GM19193 (cell line): ENCODE measurements around the gene APCDD1.

ENCODE experiments used
- POLR2A ChIP-seq: IDR thresholded peaks from 4 replicates; pipeline ENCODE4 v1.6.1; 2011; ENCODE audit not compliant: insufficient read depth, insufficient read length; ENCODE audit errors: extremely low read depth

The APCDD1 gene

DNA sequence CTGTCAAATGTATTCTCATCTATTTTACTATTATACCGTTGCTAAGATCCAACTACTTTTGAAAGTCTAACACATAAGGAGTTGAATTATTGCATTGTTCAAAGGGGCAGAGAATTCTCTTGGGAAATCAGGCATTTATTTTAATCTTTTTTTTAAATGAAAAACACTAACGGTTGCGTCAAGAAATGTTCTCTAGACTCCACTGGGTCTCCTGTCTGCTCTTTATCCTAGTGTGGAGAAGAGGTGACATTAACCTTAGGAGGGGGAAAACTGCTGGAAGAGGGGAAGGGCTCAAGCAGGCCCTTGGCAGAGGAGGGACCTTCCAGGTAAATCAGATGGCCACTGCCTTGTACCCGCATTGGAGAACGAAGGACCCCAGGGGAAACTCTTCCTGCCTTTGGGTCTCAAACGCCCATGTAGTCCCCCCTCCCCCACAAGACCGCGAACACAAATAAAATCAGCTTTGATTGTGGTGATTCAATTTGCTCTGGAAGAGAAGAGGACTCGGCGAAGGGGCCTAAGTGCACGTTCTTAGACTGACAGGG is 1.1 kb upstream of the APCDD1 start:
- TF ChIP-seq POLR2A: no peak

DNA sequence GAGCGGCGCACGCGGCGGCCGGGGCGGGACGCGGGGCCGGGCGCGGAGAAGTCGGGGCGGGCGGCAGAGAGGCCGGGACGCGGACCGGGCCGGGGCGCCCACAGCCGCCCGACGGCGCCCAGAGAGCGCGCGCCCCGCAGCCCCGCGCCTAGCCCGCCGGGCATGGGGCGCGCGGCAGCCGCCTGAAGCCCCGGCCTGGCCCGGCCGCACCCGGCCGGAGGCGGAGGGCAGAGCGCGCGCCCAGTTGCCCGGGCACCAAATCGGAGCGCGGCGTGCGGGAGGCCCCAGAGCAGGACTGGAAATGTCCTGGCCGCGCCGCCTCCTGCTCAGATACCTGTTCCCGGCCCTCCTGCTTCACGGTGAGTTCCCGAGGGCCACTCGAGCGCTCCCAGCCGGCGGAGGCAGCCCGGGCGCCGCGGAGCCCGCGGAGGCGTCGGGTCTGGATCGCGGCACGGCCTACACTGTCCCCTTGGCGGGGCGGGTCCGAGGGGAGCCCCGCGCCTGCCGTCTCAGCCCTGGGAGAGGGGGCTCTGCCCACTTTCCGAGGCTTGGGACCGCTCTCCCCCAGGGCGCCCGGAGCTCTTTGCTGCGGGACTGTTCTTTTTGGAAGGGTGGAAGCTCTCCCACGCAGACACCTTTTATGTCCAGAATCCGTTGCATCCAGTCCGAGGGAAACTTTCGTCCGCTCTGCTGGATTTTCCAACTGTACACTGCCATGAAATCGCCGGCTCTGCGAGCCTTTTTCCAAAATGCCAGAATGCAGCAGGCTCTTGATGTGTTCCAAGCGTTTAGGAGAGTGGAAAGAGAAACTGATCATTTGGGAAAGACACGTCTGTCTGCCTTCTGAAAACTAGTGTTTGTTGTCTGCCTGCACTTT is 484 bp downstream of the APCDD1 start:
- TF ChIP-seq POLR2A: no peak

GRCh38 chr18:10455726-10456453 is 1.5 kb downstream of the APCDD1 start:
- no peak for TF ChIP-seq POLR2A

DNA sequence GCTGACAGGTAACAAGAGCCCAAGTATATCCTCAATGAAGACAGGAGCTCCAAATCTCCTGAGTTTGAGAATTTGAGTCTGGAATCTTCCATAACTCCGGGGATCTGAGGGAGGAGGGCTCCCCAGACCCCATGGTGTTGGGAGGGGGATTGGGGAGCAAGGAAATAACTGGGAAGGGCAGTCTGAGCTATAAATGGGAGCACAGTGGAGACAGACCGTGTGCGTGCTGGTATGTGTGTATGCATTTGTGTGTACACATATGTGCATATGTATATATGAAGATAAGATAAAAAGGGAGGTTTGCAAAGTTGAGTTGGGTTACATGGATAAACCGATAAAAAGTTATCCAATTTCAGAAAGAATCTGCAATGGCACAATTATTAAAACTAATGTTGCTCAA is 2.3 kb downstream of the APCDD1 start:
- TF ChIP-seq POLR2A: no peak

GRCh38 chr18:10457128-10457527 is 2.7 kb downstream of the APCDD1 start:
- TF ChIP-seq POLR2A: no peak

DNA sequence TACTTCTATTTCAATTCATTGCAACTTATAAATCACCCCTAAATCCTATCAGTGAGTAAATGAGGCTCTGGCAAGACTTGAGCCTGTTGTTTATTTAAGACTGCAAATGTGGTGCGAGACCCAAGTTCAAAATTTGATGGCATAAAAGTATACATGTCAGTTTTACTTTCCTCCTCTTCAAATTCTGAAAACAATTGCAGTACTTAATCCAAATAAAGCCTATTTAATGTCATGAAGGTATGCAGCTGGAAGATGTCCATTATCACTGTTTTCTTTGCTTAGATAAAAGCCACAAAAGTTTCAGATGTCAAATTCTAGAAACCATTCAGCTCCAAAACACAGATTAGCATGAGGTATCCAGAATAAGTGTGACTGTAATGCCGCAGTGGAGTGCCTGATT is 3.3 kb downstream of the APCDD1 start:
- no peak for TF ChIP-seq POLR2A

- TF ChIP-seq POLR2A: no peak
Observed at GRCh38 chr18:10458691-10459090, 4.3 kb downstream of the APCDD1 start.

DNA sequence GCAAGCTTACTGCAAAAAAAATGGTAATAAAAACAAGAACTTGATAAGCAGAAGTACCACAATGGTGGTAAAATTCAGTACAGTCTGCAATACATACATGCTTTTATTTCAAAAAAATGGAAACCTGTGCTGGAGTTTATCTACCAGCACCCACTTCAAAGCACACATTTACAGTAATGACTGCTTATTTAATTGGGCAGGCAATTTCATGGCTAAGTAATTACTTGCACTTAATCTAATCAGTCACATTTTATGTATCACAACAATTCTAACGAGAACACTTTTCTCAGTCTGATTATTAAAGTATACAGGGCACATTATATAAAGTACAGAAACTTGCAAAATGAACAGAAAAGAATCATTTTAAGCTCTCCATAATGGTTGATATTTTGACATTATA is 5.2 kb downstream of the APCDD1 start:
- no peak for TF ChIP-seq POLR2A

- no peak for TF ChIP-seq POLR2A
Observed at GRCh38 chr18:10460414-10461018, 6.1 kb downstream of the APCDD1 start.

- no peak for TF ChIP-seq POLR2A
Observed at GRCh38 chr18:10461989-10462388, 7.6 kb downstream of the APCDD1 start.

DNA sequence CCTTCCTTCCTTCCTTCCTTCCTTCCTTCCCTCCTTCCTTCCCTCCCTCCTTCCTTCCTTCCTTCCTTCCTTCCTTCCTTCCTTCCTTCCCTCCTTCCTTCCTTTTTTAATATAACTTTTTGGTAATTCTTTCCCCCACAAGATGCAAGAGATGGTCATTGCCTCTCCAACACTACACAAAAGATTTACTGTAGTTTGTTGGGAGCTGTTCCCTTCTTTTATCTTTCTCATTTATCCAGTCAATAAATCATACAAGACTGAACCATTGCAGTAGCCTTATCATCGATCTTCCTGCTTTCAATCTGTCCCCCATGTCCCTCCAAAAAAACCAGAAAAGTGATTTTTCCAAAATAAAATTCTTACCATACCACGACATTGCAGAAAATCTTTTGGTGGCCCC is 8.2 kb downstream of the APCDD1 start:
- TF ChIP-seq POLR2A: no peak

GRCh38 chr18:10463096-10463495 is 8.7 kb downstream of the APCDD1 start:
- no peak for TF ChIP-seq POLR2A

GRCh38 chr18:10463741-10464140 is 9.3 kb downstream of the APCDD1 start:
- no peak for TF ChIP-seq POLR2A

DNA sequence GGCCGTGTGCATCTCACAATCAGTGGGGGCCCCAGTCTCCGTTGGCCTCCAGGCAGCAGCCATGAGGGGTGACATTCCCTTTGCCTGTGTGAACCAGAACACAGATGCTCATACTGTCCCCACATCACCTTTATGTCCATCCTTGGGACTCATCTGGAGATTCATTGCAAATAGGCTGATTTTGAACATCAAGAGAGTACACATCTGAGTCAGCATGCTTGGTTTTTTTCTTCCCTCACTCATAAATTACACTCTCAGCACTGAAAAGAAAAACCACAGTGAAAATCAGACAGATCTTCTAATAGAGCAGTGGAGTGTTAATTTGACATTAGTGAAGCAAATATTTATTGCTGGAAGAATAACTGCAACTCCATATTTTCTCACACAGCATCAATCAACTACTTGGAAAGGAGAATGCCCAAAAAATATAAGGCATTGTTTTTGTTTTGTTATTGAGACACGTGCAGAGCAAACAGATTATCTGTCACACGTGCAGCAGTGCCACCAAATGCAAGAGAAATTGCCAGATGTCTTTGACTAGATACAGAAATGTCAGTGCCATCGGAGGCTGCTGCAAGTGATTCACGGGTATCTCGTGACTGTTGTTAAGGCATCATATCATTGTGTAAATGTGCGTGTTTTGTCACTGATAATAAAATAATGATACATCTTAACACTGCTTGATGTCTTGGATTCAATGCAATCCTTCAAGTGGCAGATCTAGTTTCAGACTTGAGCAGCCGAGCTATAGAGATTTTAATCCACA is 10.9 kb downstream of the APCDD1 start:
- no peak for TF ChIP-seq POLR2A

- no peak for TF ChIP-seq POLR2A
Observed at GRCh38 chr18:10470429-10470828, 16.0 kb downstream of the APCDD1 start.
